Fibroblast of the conjunctiva (primary cell): Measurements from ENCODE around the gene ZNF652.
"Not testable (repeated sequence)": the region's sequence is repeated elsewhere in the genome, so short reads cannot be mapped to it uniquely, and the experiment has no call there.

Experiments
- DNase-seq: peaks from one replicate; pipeline ENCODE4 v3.0.0-alpha.2; 2010; ENCODE audit warnings: low read depth

The ZNF652 gene

DNA sequence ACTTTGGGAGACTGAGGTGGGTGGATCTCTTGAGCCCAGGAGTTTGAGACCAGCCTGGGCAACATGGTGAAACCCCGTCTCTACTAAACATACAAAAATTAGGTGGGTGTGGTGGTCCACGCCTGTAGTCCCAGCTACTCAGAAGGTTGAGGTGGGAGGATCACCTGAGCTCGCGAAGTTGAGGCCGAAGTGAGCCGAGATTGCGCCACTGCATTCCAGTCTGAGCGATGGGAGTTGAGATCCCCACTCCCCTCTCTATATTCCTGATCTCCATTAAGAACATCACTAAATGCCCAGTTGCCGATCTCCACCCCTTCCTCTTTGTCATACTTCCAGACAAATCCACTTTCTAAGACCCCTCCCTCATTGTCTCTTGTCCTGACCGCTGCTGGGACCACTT is 24.3 kb upstream of the ZNF652 start:
- DNase-seq, result no peak

DNA sequence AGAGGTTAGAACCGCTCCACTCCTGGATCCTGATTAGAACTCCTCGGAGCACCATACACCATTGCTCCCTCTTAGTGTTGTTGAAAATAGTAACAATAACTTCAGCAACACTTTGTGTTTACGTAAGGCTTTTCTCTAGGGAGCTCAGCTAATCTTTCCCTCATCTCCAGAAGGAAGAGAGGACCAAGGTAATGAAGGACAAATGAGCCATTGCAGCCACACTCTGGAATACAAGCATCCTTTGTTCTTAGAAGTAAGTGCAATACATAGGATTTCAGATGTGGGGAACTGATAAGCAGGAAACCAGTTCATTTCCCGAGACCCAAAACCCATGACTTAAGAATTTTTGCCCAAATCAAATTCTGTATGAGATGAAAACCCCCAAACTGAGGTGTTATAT is 22.9 kb upstream of the ZNF652 start:
- no peak for DNase-seq

DNA sequence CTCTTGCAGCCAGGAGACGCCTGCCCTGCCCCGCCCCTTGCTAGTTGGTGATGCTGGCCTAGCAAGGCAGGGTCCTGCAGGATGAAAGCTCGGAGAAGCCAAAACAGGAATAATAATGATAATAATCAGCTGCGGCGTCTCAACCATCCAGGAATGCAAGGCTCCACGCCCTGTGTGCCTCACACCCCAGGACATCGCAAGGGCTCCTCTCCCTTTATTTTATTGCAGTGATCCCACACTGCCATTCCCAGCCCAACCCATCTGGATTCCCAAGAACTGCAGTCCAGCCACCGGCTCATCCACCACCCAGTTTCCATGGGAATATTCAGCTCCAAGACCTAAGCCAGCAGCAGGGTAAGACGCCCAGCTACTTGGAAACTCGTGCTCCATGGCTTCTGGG is 21.0 kb upstream of the ZNF652 start:
- no peak for DNase-seq

DNA sequence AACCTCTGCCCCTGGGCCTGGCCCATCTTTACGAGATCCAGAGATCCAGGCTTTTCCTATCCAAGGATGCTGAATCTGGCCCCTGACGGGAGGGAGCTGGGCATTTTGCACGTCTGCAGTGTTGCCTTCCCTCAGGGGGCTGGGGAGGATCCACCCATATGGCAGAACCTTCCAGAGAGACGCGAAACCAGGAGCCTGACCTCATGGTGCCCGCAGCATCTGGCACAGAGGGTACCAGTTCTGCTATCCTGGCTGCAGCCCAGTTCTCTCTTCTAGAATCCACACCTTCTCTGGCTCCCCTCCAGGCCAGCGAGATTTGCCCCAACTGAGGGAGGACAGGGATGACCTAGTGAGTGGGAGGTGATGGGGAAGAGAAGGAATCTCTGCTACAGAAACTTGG is 20.5 kb upstream of the ZNF652 start:
- DNase-seq, result no peak

DNA sequence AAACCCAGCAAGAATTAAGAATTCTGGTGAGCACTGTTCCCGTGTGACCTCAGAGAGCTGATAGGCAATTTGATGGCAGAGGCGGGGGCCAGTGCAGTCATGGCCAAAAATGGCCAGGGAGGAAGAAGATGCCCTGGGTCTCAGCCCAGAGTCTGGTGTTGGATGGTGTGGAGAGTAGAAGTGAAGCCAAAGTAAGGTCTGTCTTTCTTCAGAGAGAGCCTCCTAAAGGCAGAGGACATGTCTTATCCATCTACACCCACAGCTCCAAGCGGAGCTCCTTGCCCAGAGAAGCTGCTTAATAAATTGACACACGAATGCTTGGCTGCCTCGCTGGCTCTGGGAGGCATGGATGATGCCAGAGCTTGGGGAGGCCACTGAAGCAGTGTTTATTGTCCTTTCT is 19.7 kb upstream of the ZNF652 start:
- no peak for DNase-seq

DNA sequence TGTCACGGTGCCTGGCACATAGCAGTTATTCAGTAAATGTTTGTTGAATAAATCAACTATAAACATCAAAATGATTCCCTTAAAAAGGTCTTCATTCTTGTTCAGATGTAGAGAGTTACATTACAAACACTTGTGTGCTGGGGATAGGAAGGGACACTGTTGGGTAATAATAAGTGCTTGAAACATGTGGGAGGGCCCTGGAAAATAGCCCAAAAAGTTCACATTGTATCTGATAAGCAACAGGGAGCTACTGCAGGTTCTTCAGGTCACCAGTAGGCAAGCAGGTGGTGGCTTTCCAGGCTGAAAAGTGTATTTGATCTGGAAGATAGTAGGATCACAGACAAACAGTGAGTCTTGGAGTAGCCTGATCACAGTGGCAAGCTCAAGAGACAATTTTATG is 19.0 kb upstream of the ZNF652 start:
- no peak for DNase-seq

DNA sequence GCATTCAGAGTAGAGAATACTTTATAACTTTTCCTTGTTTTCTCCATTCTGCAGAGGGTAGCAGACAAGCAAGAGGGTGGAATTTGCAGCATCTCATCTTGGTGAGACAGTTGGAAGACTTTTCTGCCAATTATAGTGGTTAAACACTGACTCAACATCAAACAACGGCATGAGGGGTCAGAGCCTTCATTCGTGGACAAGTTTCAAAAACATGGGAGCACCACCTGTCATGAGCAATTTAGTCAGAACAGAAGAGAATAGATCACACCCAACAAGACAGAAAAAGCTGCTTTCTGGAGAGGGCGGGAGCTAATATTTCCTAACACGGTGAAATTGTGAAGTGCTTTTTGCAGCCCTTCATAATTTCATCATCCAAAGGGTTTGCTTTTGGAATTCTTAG is 17.9 kb upstream of the ZNF652 start:
- DNase-seq, result no peak

DNA sequence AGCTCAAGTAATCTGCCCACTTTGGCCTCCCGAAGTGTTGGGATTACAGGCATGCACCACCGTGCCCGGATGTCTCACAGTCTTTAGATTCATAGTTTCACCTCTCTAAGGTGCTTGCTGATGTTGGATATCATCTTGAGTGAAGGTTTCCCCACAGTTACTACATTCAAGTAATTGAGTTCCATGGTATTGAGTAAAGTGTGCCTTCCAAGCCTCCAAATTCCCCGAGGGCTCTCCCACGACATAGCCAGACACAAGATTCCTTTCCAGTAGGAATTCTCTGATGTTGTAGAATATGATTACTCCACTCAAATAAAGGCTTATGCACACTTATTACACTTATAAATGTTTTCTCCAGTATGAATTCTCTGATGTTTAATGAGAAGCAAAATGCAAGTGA is 16.3 kb upstream of the ZNF652 start:
- no peak for DNase-seq

DNA sequence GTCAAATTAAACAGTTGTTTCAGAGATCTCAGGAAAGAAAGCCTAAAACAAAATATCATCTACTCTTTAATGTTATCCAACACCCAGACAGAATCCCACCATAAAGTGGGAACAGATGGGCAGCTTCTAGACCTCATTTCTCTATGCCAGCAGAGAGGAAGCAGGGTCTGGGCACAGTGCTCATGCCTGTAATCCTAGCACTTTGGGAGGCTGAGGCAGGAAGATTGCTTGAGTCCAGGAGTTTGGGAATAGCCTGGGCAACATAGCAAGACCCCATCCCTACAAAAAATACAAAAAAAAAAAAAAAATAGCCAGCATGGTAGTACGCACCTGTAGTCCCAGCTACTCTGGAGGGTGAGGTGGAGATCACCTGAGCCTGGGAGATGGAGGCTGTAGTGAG is 13.5 kb upstream of the ZNF652 start:
- no peak for DNase-seq

DNA sequence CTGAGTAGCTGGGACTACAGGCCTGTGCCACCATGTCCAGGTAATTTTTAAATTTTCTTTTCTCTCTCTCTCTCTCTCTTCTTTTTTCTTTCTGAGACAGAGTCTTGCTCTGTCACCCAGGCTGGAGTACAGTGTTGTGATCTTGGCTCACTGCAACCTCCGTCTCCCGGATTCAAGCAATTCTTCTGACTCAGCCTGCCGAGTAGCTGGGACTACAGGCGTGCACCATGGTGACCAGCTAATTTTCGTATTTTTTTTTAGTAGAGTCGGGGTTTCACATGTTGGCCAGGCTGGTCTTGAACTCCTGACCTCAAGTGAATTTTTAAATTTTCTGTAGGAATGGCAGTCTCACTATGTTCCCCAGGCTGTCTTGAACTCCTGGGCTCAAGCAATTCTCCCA is 11.1 kb upstream of the ZNF652 start:
- DNase-seq, result no peak

DNA sequence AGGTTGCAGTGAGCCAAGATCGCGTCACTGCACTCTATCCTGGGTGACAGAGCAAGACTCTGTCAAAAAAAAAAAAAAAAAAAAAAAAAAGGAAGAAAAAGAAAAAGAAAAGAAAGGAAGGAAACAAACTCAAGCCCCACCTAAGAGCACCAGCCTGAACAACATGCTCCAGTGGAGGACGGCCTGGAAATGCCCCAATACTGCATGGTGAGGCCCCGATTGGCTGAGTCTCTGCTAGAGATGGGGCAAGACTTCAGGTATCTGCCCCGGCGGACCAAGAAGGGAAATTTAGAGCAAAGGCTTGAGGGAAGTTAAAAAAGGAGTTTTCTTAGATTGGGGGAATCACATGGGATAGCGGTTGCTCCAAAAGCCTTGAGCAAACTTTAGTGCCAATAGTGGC is 10.4 kb upstream of the ZNF652 start:
- DNase-seq, result no peak

DNA sequence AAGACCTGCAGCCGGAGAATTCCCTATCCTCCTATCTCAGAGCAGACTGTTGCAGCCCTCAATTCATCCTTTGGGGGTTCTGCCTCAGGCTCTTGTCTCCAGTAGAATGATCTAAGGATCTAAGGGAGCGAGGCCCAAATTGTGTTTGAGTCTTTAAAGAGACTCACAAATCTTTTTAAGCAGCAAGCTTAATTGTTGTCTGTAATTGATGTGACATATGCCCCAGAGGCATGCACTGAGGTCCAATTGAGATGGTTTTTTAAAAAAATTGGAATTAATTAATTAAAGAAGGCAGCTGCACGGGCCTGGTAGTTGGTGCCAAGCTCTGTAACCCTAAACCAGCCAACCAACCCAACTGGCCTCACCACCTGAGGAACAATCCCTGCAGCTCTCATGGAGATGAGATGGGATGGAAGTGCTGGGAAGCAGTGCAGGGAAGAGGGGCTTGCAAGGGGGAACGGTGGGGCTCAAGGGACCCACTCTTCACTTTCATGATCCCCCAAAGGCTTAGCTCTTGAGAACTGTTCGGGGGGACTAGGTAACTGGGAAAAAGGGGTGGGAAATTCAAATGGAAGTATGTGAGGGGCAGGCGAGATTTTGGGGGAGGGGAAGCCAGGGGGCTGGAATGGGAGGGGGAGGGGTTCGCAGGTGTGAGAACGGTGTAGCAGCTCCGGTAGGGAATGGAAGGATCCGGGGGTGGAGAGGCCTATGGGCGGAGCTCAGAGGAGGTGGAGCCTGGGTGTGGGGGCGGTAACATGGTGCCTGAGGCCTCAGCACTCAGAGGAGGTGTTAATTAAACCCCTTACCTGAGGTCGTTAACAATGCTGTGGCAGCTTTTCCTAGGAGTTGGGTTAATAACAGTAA is 9.2 kb upstream of the ZNF652 start:
- DNase-seq, result no peak

DNA sequence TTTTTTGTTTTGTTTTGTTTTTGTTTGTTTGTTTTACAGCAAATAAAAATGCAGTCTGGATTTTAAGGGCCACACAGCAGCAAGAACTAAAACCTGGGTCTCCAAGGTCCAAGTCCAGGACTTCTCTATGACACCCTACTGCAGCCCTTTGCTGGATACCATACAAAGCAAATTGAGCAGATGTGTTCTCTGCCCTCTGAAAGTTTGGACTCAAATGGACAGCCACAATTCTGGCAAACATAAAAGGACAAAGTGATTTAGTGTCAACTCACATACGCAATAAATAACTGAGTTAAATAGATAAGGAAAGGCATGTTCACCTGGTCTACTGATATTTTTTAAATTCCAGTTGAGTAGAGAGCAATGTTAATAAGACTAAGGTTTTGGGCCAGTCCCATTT is 7.7 kb upstream of the ZNF652 start:
- DNase-seq, result no peak

DNA sequence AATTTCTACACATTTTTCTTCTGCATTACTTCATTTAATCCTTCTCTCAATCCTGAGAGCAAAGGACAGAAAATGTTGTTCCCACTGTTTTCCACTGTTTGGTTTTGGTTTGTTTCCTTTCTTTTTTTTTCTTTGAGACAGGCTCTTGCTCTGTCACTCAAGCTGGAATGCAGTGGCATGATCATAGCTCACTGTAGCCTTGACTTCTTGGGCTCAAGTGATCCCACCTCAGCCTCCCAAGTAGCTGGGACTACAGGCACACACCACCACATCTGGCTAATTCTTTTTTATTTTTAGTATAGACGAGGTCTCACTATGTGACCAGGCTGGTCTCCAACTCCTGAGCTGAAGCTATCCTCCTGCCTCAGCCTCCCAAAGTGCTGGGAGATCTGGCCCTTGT is 7.0 kb upstream of the ZNF652 start:
- DNase-seq, result no peak

DNA sequence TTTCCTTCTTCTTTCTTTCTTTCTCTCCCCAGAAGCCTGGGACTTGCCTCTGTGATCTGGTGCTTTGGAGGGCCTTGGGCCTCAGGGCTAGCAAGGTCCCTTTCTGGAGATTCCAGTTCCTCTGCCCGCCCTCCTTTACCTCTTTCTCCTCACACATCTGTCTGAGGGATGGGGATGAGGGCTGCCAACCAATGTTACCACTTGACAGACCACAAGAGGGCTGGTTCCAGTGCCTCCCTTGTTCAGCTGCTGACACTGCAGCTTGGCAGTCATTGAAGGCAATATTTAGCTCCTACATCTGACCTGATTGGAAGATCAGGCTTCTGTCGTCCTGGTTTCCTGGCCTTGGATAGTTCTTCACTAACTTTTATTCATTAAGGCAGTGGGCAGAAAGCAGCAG is 3.6 kb upstream of the ZNF652 start:
- DNase-seq, result no peak

DNA sequence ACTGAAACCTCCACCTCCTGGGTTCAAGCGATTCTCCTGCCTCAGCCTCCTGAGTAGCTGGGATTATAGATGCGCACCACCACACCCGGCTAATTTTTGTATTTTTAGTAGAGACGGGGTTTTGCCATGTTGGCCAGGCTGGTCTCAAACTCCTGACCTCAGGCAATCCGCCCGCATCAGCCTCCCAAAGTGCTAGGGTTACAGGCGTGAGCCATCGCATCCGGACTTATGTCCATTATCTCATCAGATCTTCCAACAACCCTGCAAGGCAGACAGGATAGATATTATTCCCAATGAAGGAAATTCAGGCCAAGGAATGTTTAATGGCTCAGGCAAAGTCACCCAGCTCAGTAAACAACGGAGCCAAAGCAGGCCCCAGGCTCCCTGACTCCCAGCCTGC is 3.1 kb upstream of the ZNF652 start:
- DNase-seq, result not testable (repeated sequence)

DNA sequence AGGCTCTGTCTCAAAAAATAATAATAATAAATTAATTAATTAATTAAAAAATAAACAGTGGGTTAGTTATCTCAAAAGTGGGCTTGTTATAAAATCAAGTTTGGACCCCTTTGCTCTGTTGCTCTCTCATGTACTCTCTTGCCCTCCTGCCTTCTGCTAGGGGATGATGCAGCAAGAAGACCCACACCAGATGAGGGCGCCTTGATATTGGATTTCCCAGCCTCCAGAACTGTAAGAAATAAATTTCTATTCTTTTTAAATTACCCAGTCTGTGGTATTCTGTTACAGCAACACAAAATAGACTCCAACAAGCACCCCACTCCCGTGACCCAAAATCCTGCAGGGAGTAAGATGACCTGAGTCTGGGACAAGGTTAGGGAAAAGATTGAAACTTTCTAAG is 2.1 kb upstream of the ZNF652 start:
- no peak for DNase-seq

DNA sequence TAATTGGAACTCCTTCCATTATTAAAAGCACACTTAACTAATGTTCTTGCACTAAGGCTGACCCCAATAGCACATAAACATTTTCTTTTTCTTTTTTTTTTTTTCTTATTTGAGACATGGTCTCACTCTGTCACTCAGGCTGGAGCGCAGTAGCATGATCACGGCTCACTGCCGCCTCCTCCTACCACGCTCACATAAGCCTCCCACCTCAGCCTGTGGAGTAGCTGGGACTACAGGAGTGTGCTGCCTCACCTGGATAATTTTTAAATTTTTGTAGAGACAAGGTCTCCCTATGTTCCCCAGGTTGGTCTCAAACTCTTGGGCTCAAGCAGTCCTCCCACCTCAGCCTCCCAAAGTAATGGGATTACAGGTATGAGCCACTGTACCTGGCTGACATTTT is 1.2 kb upstream of the ZNF652 start:
- no peak for DNase-seq

DNA sequence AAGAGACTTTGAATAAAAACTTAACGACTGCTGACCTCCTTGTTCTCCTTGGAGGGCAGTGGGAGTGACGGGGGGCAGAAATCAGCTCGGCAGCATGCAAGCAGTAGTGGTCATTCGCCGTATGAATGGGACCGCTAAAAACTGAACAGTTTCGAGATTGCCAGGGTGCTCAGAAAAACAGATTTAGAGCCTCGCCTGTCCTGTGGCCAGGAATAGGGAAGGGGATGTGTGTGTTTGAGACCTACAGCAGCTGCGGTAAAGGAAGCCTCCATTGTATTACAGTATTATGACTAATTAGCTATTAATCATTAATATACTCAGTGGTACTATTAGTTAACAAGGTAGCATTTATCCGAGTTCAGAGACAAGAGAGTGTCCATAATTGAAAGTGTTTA is 670 bp upstream of the ZNF652 start:
- no peak for DNase-seq

DNA sequence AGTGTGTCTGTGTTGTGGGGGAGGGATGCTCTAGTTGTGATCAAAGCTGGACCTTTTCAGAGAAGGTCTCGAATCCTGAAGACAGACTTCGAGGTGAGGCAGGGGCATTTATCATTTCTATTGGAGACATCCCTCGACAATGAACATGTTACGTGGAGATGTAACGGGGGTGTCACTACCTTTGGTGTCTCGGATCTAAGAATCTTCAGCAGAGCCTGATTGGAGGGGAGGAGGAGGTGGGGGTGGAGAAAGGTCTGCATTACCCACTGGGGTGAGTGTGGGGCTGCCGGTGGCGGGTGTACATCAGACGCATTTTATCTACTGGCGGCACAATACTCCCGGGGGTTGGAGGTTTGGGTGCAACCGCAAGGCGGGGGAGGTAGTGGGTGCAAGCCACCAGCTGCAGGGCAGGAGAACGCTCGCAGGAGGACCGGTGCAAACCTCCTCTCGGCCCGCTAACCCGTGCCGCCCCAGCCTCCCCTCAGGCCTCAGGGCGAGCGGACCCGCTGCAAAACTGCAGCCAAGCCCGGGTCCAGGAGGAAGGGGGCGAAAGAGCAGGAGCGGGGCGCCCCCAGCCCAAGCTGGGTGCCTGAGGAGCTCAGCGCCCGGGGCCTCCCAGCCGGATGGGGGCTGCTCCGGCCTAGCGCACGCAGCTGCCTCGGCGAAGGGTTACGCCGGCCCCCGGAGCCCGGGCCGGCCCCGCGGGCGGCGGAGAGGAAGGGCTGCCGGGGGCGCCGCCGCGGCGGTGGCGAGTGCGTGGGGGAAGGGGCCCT is 735 bp downstream of the ZNF652 start:
- no peak for DNase-seq

DNA sequence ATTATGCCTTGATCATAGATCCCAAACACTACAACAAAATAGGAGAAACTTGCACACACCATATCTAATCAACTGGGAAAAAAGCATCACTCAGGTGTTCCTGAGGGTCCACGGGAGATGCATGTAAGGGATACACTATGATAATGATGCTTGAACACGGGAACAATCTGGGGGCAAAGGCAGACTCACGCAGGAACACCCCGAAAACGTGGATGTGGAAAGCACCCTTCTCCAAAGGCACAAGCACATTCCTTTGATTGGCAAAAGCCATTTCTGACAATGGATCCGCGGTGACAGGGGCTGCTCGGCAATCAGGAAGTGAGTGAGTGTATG is 1.3 kb downstream of the ZNF652 start:
- no peak for DNase-seq

DNA sequence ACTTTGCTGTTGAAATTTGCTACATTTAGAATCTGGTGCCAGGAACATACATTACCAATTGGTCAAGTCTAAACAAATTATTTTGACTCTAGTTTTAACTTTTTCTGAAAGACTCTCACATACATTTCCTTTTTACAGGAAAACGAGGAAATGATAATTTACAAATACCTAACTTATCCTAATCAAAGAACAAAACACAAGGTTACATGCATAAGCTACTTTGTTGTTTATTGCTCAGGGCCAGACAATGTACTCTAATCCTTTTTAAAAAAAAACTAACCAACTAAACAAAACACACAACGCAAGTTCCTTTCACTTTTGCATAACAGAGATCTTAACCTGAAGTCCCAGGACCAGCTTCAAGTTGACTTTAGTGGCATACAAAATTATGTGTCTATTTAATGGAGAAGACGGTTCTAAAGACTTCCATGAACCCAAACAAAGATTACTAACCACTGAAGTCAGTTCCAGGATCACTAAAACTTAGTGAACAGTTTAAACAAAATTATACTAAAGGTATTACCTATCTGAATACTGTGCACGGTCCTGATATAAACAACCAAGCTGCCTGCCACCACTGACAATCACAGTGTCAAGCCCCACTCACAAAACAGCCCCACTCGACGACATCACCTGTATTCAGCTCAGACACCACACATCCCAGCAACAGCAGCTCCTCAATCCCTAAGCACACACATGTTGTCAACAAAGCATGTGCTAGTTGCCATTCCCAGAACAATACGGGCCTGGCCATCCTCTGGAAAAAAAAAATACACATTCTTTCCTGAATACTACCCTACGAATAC is 1.9 kb downstream of the ZNF652 start:
- no peak for DNase-seq

DNA sequence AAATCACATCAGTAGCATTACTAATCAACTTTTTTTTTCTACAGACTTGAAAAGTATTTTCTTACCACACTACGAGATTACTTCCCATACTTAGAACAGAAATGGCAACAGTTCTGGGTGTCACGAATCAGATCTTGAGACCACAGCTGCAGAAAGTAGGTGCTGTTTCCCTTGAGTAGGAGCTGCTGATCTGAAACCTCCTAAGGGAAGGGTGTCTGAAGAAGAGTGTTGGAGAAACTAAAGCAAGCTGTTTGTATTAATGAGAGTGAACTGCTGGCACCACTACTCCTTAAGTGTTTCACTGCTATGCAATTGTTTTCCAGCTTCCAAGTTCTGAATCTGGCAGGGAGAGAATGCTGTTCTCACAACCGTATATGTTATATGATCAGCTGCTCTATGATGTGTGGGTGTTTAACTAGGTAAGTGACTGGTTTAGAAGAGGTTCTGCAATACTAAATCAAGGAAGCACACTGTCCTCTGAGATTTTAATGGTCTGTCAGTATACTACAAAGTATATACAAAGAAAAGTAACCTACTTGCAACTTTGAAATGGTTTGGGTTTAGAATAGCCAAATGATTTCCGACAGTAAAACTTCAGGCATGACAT is 3.3 kb downstream of the ZNF652 start:
- no peak for DNase-seq
